ENCODE results near the gene ASPA. TPM values are rescaled to one million over a fixed set of nuclear protein-coding genes. Genes with fewer than 3 reads are reported as not detected.
"Not testable (repeated sequence)": the region's sequence is repeated elsewhere in the genome, so short reads cannot be mapped to it uniquely, and the experiment has no call there.

Gene ASPA
- 2.0 TPM for polyA plus RNA-seq (ENCODE audit: insufficient read length)

- no peak for DNase-seq (ENCODE audit: low read depth)
Observed at GRCh38 chr17:3475812-3476610, at the start of gene ASPA. TSS of gene ASPA (plus strand) at chr17:3475997. CDS start at chr17:3476160, 163 bp downstream.

GRCh38 chr17:3433215-3433614, 42.6 kb upstream of the ASPA start:
- DNase-seq (ENCODE audit: low read depth): not testable (repeated sequence)

GRCh38 chr17:3433741-3434140, 42.1 kb upstream of the ASPA start, which contains the start of gene OR1E2:
TSS of gene OR1E2 (minus strand) at chr17:3433841. CDS start at chr17:3433841, 0 bp downstream.
- no peak for DNase-seq (ENCODE audit: low read depth)

- no peak for DNase-seq (ENCODE audit: low read depth)
Observed at GRCh38 chr17:3438368-3438767, 37.4 kb upstream of the ASPA start.

GRCh38 chr17:3440451-3440850, 35.3 kb upstream of the ASPA start:
- DNase-seq (ENCODE audit: low read depth): no peak

GRCh38 chr17:3447625-3448024, 28.2 kb upstream of the ASPA start:
- DNase-seq (ENCODE audit: low read depth): no peak

GRCh38 chr17:3448059-3448665, 27.6 kb upstream of the ASPA start:
- DNase-seq (ENCODE audit: low read depth): no peak

- not testable (repeated sequence) for DNase-seq (ENCODE audit: low read depth)
Observed at GRCh38 chr17:3466355-3466754, 9.4 kb upstream of the ASPA start.

GRCh38 chr17:3469529-3469928, 6.3 kb upstream of the ASPA start:
- DNase-seq (ENCODE audit: low read depth): no peak

GRCh38 chr17:3471599-3471998, 4.2 kb upstream of the ASPA start, which contains the start of gene SPATA22:
TSS of gene SPATA22 (minus strand) at chr17:3471819. CDS start at chr17:3469325, 2,494 bp downstream.
- no peak for DNase-seq (ENCODE audit: low read depth)

GRCh38 chr17:3472137-3472536, 3.7 kb upstream of the ASPA start:
- no peak for DNase-seq (ENCODE audit: low read depth)

GRCh38 chr17:3474212-3474611, 1.6 kb upstream of the ASPA start:
- DNase-seq (ENCODE audit: low read depth): no peak

GRCh38 chr17:3475251-3475685, 529 bp upstream of the ASPA start:
- DNase-seq (ENCODE audit: low read depth): no peak

- no peak for DNase-seq (ENCODE audit: low read depth)
Observed at GRCh38 chr17:3479988-3480387, 4.2 kb downstream of the ASPA start.

- no peak for DNase-seq (ENCODE audit: low read depth)
Observed at GRCh38 chr17:3482852-3483251, 7.1 kb downstream of the ASPA start.

- no peak for DNase-seq (ENCODE audit: low read depth)
Observed at GRCh38 chr17:3485481-3486068, 9.8 kb downstream of the ASPA start.

GRCh38 chr17:3497101-3497500, 21.3 kb downstream of the ASPA start:
- DNase-seq (ENCODE audit: low read depth): no peak

GRCh38 chr17:3501344-3501743, 25.5 kb downstream of the ASPA start:
- DNase-seq (ENCODE audit: low read depth): no peak

GRCh38 chr17:3502466-3502865, 26.7 kb downstream of the ASPA start:
- no peak for DNase-seq (ENCODE audit: low read depth)

GRCh38 chr17:3503285-3503684, 27.5 kb downstream of the ASPA start:
- no peak for DNase-seq (ENCODE audit: low read depth)

- no peak for DNase-seq (ENCODE audit: low read depth)
Observed at GRCh38 chr17:3505008-3505407, 29.2 kb downstream of the ASPA start.

GRCh38 chr17:3506054-3506453, 30.3 kb downstream of the ASPA start:
- DNase-seq (ENCODE audit: low read depth): no peak

GRCh38 chr17:3507071-3507470, 31.3 kb downstream of the ASPA start:
- no peak for DNase-seq (ENCODE audit: low read depth)

All from forelimb muscle (tissue), 1 donor.